ENCODE measurements around the gene TOPAZ1. TPM values are rescaled to one million over a fixed set of nuclear protein-coding genes. Genes with fewer than 3 reads are reported as not detected.

The TOPAZ1 gene
- total and polyA plus RNA-seq, 9 of the 15 experiments (the other 6 are each of a cell fraction or from before 2014, with no cell fraction given): 0.01 TPM; not detected in 8

DNA sequence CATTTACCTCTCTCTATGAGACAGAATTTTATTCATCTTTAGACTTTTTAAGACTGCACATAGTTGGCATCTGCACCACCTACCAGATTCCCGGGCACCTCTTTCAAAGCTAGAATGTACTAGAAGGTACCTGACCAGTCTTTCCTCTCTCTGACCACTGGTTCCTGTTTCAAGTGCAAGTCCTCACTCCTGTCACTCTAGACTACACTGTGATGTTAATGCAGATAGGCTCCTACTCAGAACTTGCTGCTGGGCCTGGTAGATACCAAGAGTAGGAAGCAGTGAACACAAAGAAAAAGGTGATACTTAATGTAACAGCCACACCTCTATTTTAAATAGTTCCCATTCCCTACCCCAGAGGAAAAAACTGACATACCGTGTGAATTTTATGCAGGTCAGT is 88.8 kb downstream of the TOPAZ1 start (continued):
- TF ChIP-seq HNRNPLL (IDR thresholded peaks at IDR 0.05; ENCODE audit: low read depth, low read length, poor library complexity, severe bottlenecking): no peak

DNA sequence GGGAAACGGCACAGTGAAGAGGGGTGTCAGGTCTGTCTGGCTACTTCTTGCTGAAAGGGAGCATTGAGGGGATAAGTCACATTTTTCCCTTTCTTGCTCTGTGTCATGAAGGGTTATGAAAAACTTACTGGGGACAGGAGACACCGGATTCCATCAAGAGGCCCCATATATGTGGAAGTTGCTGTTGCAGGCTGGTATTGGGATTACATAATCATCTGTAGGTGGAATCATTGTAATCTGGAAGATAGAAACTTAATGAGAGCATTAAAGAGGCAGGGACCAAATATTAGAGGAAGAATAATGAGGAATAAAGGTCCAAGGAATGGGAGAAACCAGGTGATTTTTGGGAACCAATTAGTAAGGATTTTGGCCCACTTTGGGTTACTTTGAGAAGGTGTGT is 92.6 kb downstream of the TOPAZ1 start:
- Histone ChIP-seq H3K36me3 (ENCODE audit: control insufficient read depth, insufficient read depth, low read length) (no peaks in the 10 kb centered on the region), H3K79me2 (ENCODE audit: control insufficient read depth, insufficient read depth, low read length) (peaks cover 8% of the 10 kb centered on the region), H3K4me1 (replicated peaks in 1 of 2; ENCODE audit: control insufficient read depth in 2 of 2, insufficient read depth in 2 of 2, low read length in 2 of 2) (peaks cover 2 to 10% of the 10 kb centered on the region in 2 experiments; a peak in 3 of 5 replicates), H3K4me3 (no peak overlapping the region), H3K27ac (ENCODE audit: extremely low read depth, low read depth, low read length) (no peak overlapping the region), H3K9me3 (replicated peaks; ENCODE audit: control insufficient read depth, insufficient read depth, low read depth, low read length) (no peaks in the 10 kb centered on the region), H2AFZ (ENCODE audit: low read depth, low read length) (peak overlapping the region; percentile 15; the same call in 1 of the 2 replicates), H3K4me2 (ENCODE audit: insufficient read depth, low read length) (no peak overlapping the region), H3K9ac (ENCODE audit: insufficient read depth in 1 of 2, low read depth in 2 of 2, low read length in 2 of 2) (no peak overlapping the region), H4K20me1 (replicated peaks; ENCODE audit: control insufficient read depth, insufficient read depth, low read length) (no peaks in the 10 kb centered on the region), H3K27me3 (ENCODE audit: control insufficient read depth in 2 of 2, insufficient read depth in 2 of 2, low read length in 2 of 2) (no peaks in the 10 kb centered on the region), H3K9me1 (ENCODE audit: control insufficient read depth, insufficient read depth, low read length) (no peaks in the 10 kb centered on the region)
- in situ Hi-C loops (cut with MboI): no loop called here
- 46% methylated on average over 2 of the region's 2 CpGs for WGBS (ENCODE audit: insufficient coverage, low coverage, missing lambda C conversion rate)
- TF ChIP-seq, protein P1, sequence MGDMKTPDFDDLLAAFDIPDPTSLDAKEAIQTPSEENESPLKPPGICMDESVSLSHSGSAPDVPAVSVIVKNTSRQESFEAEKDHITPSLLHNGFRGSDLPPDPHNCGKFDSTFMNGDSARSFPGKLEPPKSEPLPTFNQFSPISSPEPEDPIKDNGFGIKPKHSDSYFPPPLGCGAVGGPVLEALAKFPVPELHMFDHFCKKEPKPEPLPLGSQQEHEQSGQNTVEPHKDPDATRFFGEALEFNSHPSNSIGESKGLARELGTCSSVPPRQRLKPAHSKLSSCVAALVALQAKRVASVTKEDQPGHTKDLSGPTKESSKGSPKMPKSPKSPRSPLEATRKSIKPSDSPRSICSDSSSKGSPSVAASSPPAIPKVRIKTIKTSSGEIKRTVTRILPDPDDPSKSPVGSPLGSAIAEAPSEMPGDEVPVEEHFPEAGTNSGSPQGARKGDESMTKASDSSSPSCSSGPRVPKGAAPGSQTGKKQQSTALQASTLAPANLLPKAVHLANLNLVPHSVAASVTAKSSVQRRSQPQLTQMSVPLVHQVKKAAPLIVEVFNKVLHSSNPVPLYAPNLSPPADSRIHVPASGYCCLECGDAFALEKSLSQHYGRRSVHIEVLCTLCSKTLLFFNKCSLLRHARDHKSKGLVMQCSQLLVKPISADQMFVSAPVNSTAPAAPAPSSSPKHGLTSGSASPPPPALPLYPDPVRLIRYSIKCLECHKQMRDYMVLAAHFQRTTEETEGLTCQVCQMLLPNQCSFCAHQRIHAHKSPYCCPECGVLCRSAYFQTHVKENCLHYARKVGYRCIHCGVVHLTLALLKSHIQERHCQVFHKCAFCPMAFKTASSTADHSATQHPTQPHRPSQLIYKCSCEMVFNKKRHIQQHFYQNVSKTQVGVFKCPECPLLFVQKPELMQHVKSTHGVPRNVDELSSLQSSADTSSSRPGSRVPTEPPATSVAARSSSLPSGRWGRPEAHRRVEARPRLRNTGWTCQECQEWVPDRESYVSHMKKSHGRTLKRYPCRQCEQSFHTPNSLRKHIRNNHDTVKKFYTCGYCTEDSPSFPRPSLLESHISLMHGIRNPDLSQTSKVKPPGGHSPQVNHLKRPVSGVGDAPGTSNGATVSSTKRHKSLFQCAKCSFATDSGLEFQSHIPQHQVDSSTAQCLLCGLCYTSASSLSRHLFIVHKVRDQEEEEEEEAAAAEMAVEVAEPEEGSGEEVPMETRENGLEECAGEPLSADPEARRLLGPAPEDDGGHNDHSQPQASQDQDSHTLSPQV (IDR thresholded peaks at IDR 0.05): no peak
- no peak for TF ChIP-seq GATA2 (CRISPR knock-in tag; IDR thresholded peaks at IDR 0.05)
- TF ChIP-seq, protein P2, sequence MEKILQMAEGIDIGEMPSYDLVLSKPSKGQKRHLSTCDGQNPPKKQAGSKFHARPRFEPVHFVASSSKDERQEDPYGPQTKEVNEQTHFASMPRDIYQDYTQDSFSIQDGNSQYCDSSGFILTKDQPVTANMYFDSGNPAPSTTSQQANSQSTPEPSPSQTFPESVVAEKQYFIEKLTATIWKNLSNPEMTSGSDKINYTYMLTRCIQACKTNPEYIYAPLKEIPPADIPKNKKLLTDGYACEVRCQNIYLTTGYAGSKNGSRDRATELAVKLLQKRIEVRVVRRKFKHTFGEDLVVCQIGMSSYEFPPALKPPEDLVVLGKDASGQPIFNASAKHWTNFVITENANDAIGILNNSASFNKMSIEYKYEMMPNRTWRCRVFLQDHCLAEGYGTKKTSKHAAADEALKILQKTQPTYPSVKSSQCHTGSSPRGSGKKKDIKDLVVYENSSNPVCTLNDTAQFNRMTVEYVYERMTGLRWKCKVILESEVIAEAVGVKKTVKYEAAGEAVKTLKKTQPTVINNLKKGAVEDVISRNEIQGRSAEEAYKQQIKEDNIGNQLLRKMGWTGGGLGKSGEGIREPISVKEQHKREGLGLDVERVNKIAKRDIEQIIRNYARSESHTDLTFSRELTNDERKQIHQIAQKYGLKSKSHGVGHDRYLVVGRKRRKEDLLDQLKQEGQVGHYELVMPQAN (IDR thresholded peaks at IDR 0.05; ENCODE audit: borderline replicate concordance): no peak
- TF ChIP-seq NCOA2 (IDR thresholded peaks at IDR 0.05; ENCODE audit: partially characterized antibody in 2 of 2): no peak
- TF ChIP-seq ZZZ3 (IDR thresholded peaks at IDR 0.05): no peak
- no peak for TF ChIP-seq ZNF3 (CRISPR knock-in tag; IDR thresholded peaks at IDR 0.05)
- no peak for TF ChIP-seq ZNF140 (CRISPR knock-in tag; IDR thresholded peaks at IDR 0.05)
- TF ChIP-seq, protein P3, sequence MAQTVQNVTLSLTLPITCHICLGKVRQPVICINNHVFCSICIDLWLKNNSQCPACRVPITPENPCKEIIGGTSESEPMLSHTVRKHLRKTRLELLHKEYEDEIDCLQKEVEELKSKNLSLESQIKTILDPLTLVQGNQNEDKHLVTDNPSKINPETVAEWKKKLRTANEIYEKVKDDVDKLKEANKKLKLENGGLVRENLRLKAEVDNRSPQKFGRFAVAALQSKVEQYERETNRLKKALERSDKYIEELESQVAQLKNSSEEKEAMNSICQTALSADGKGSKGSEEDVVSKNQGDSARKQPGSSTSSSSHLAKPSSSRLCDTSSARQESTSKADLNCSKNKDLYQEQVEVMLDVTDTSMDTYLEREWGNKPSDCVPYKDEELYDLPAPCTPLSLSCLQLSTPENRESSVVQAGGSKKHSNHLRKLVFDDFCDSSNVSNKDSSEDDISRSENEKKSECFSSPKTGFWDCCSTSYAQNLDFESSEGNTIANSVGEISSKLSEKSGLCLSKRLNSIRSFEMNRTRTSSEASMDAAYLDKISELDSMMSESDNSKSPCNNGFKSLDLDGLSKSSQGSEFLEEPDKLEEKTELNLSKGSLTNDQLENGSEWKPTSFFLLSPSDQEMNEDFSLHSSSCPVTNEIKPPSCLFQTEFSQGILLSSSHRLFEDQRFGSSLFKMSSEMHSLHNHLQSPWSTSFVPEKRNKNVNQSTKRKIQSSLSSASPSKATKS (CRISPR knock-in tag; IDR thresholded peaks at IDR 0.05): no peak
- TF ChIP-seq PRMT5 (CRISPR knock-in tag; IDR thresholded peaks at IDR 0.05): no peak
- TF ChIP-seq SMAD4 (CRISPR knock-in tag; conservative IDR thresholded peaks at IDR 0.05): no peak
- no peak for TF ChIP-seq TSC22D4 (tag; IDR thresholded peaks at IDR 0.05)
- no peak for TF ChIP-seq DIDO1 (tag; IDR thresholded peaks at IDR 0.05; ENCODE audit: low read depth)
- CTCF ChIA-PET (ENCODE audit: low intra/inter-chr PET ratio): interaction anchor here (1.3 kb wide), 1 partner anchor 12 kb away, joined by 3 read pairs; no protein-coding TSS in a partner anchor
- FAIRE-seq (no peak), ATAC-seq (no peak), DNase-seq (ENCODE audit: extremely low read depth in 1 of 4, low spot score in 3 of 4) (no peak)
- BruUV-seq (replicated peaks): no TSS peak
- POLR2A ChIA-PET: interaction anchor here (0.9 kb wide), 2 partner anchors 9 to 10 kb away, joined by 3 read pairs; no protein-coding TSS in a partner anchor
- intact Hi-C loops (cut with micrococcal nuclease): no loop called here

All from K562 (cell line).